Measurements from ENCODE around the gene KLHL22. TPM values are rescaled to one million over a fixed set of nuclear protein-coding genes. Genes with fewer than 3 reads are reported as not detected.

Gene KLHL22
- polyA plus RNA-seq, 1 donor, result 37.0 TPM

GRCh38 chr22:20448630-20449029 is 47.0 kb downstream of the KLHL22 start:
- no peak for DNase-seq

GRCh38 chr22:20446383-20446970 is 49.1 kb downstream of the KLHL22 start:
- no peak for DNase-seq

GRCh38 chr22:20444325-20444724 is 51.3 kb downstream of the KLHL22 start:
- DNase-seq, result no peak

- no peak for DNase-seq
Observed at GRCh38 chr22:20442485-20443284, 52.9 kb downstream of the KLHL22 start.

GRCh38 chr22:20441631-20442484 is 53.7 kb downstream of the KLHL22 start:
- DNase-seq, result no peak

- DNase-seq, result no peak
Observed at GRCh38 chr22:20440637-20441591, 54.7 kb downstream of the KLHL22 start.

GRCh38 chr22:20439928-20440575 is 55.5 kb downstream of the KLHL22 start:
- no peak for DNase-seq

GRCh38 chr22:20439556-20439927 is 56.1 kb downstream of the KLHL22 start:
- no peak for DNase-seq

- no peak for DNase-seq
Observed at GRCh38 chr22:20438678-20439492, 56.7 kb downstream of the KLHL22 start.

GRCh38 chr22:20438427-20438677 is 57.2 kb downstream of the KLHL22 start:
- no peak for DNase-seq

- DNase-seq, result peak; percentile 78
Observed at GRCh38 chr22:20437613-20438426, 57.8 kb downstream of the KLHL22 start, which contains the start of gene SCARF2. TSS of gene SCARF2 (minus strand) at chr22:20437825. CDS start at chr22:20437754, 71 bp downstream.

- no peak for DNase-seq
Observed at GRCh38 chr22:20436768-20437612, 58.6 kb downstream of the KLHL22 start.

- no peak for DNase-seq
Observed at GRCh38 chr22:20436307-20436767, 59.3 kb downstream of the KLHL22 start.

- no peak for DNase-seq
Observed at GRCh38 chr22:20435436-20436306, 59.9 kb downstream of the KLHL22 start.

GRCh38 chr22:20434773-20435172 is 60.8 kb downstream of the KLHL22 start:
- no peak for DNase-seq

GRCh38 chr22:20434264-20434751 is 61.3 kb downstream of the KLHL22 start:
- DNase-seq, result no peak

- DNase-seq, result no peak
Observed at GRCh38 chr22:20433686-20434241, 61.8 kb downstream of the KLHL22 start.

Measured in left kidney (tissue), 2 donors.